Suprapubic skin (tissue), 4 donors: ENCODE results near the gene NRXN3.

Source experiments
- POLR2A ChIP-seq, 2 donors: fragments of 450-650 bp; IDR thresholded peaks; one replicate each; pipeline ENCODE4 v1.6.1; 2017; ENCODE audit warnings: antibody characterized with exemption in 2 of 2, mild to moderate bottlenecking in 2 of 2, moderate library complexity in 2 of 2
- POLR2AphosphoS5 ChIP-seq, 3 donors: sonication (generic); formaldehyde crosslinking; IDR thresholded peaks; one replicate each; pipeline ENCODE4 v1.6.1; 2017; ENCODE audit warnings: antibody characterized with exemption in 3 of 3
- TF ChIP-seq, protein P1 (sequence below), 2 donors: fragments of 200-600 bp in 1 of 2; fragments of 450-650 bp in 1 of 2; sonication (generic) in 1 of 2; IDR thresholded peaks; one replicate each; pipeline ENCODE4 v1.5.1; 2016 to 2019; ENCODE audit warnings: antibody characterized with exemption in 2 of 2, mild to moderate bottlenecking in 1 of 2, moderate library complexity in 1 of 2

DNA sequence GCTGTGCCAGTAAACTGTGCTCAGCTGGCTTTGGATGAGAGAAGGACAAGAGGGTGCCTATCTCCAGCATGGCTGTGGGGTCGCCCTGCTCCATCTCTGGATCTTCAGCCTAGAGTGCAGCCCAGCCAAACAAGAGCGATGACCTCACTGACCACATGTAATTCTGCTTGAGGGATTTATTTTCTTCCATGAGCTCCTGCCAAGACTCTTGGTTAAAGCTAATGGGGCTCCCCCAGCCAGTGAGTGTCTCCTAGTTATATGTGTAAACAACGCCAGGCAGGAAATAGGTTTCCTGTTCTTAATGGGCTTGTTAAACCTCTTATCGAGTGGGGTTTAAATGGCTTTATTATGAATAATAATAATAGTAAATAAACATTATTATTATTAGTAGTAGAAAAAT is 397.2 kb downstream of the NRXN3 start:
- TF ChIP-seq, protein P1, sequence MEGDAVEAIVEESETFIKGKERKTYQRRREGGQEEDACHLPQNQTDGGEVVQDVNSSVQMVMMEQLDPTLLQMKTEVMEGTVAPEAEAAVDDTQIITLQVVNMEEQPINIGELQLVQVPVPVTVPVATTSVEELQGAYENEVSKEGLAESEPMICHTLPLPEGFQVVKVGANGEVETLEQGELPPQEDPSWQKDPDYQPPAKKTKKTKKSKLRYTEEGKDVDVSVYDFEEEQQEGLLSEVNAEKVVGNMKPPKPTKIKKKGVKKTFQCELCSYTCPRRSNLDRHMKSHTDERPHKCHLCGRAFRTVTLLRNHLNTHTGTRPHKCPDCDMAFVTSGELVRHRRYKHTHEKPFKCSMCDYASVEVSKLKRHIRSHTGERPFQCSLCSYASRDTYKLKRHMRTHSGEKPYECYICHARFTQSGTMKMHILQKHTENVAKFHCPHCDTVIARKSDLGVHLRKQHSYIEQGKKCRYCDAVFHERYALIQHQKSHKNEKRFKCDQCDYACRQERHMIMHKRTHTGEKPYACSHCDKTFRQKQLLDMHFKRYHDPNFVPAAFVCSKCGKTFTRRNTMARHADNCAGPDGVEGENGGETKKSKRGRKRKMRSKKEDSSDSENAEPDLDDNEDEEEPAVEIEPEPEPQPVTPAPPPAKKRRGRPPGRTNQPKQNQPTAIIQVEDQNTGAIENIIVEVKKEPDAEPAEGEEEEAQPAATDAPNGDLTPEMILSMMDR (IDR thresholded peaks at IDR 0.05) = no peak
- TF ChIP-seq POLR2AphosphoS5 (IDR thresholded peaks at IDR 0.05) (no peak), POLR2A (IDR thresholded peaks at IDR 0.05) (no peak)
